CD8-positive, alpha-beta memory T cell (primary cell): Measurements from ENCODE around the gene GSTA3. TPM values are rescaled to one million over a fixed set of nuclear protein-coding genes. Genes with fewer than 3 reads are reported as not detected.
"Not testable (repeated sequence)": the region's sequence is repeated elsewhere in the genome, so short reads cannot be mapped to it uniquely, and the experiment has no call there.

Experiments
- CTCF ChIA-PET: fragments of 350-600 bp; sonication (Branson Sonifier 250); formaldehyde crosslinking; loops from one replicate; lab custom pipeline; 2021; ENCODE audit warnings: antibody characterized with exemption; lab: Charles Lee
- POLR2A ChIA-PET: fragments of 350-600 bp; sonication (Branson Sonifier 250); formaldehyde crosslinking; loops from one replicate; lab custom pipeline; 2021; ENCODE audit warnings: antibody characterized with exemption; lab: Charles Lee
- DNase-seq, 5 donors: peaks; one replicate each; pipeline versions ENCODE4 v3.0.0 to v3.0.0-alpha.2; 2020 to 2022; ENCODE audit warnings: mixed read lengths in 1 of 5
- H3K27ac ChIP-seq: one replicate; pipeline ENCODE4 v1.7.0; 2013; ENCODE audit warnings: low read depth, mild to moderate bottlenecking, low read length, moderate library complexity
- H3K27me3 ChIP-seq: 2 replicates; pipeline ENCODE4 v1.7.0; 2013; ENCODE audit warnings: low read length, mild to moderate bottlenecking; ENCODE audit not compliant: insufficient read depth, poor library complexity, severe bottlenecking
- H3K36me3 ChIP-seq: 2 replicates; pipeline ENCODE4 v1.7.0; 2013; ENCODE audit warnings: mild to moderate bottlenecking, low read length, moderate library complexity; ENCODE audit not compliant: insufficient read depth
- H3K4me1 ChIP-seq: 2 replicates; pipeline ENCODE4 v1.7.0; 2013; ENCODE audit warnings: mild to moderate bottlenecking, low read length, moderate library complexity; ENCODE audit not compliant: insufficient read depth
- H3K4me3 ChIP-seq: 2 replicates; pipeline ENCODE4 v1.7.0; 2013; ENCODE audit warnings: mild to moderate bottlenecking, low read length
- H3K9me3 ChIP-seq: 2 replicates; pipeline ENCODE4 v1.7.0; 2013; ENCODE audit warnings: mild to moderate bottlenecking, low read length
- H3K27ac Mint-ChIP-seq, 8 donors: one replicate each; pipeline ENCODE4 v1.8.0; 2020 to 2021; ENCODE audit warnings: mixed read lengths in 8 of 8, mild to moderate bottlenecking in 6 of 8, inconsistent platforms in 3 of 8, moderate library complexity in 3 of 8
- H3K27me3 Mint-ChIP-seq, 2 donors: one replicate each; pipeline ENCODE4 v1.8.0; 2020 to 2021; ENCODE audit warnings: mixed read lengths in 2 of 2, mild to moderate bottlenecking in 1 of 2, moderate library complexity in 1 of 2
- H3K36me3 Mint-ChIP-seq, 3 donors: one replicate each; pipeline ENCODE4 v1.8.0; 2020 to 2021; ENCODE audit warnings: mixed read lengths in 3 of 3, inconsistent platforms in 1 of 3, mild to moderate bottlenecking in 1 of 3
- H3K4me1 Mint-ChIP-seq, 3 donors: one replicate each; pipeline ENCODE4 v1.8.0; 2020 to 2021; ENCODE audit warnings: mixed read lengths in 3 of 3, inconsistent platforms in 1 of 3, mild to moderate bottlenecking in 1 of 3
- H3K4me3 Mint-ChIP-seq, 7 donors: one replicate each; pipeline ENCODE4 v1.8.0; 2020 to 2021; ENCODE audit warnings: mixed read lengths in 7 of 7, mild to moderate bottlenecking in 6 of 7, moderate library complexity in 4 of 7, inconsistent platforms in 2 of 7
- H3K9me3 Mint-ChIP-seq, 5 donors: one replicate each; pipeline ENCODE4 v1.8.0; 2020 to 2022; ENCODE audit warnings: mixed read lengths in 5 of 5, mild to moderate bottlenecking in 3 of 5, moderate library complexity in 2 of 5, inconsistent platforms in 1 of 5
- polyA plus RNA-seq: library from polyadenylated mRNA; unstranded; fragments of 300-500 nt; fragmentation: Illumina TruSeq; gene quantifications from one replicate; pipeline ENCODE4 v1.2.3, GENCODE V29; 2021
- total RNA-seq, 2 experiments: library from RNA; stranded (reverse); gene quantifications; one replicate each; pipeline ENCODE4 v1.2.3, GENCODE V29; 2021

Gene GSTA3
- total and polyA plus RNA-seq, 3 experiments from 2014 or later: not detected

DNA sequence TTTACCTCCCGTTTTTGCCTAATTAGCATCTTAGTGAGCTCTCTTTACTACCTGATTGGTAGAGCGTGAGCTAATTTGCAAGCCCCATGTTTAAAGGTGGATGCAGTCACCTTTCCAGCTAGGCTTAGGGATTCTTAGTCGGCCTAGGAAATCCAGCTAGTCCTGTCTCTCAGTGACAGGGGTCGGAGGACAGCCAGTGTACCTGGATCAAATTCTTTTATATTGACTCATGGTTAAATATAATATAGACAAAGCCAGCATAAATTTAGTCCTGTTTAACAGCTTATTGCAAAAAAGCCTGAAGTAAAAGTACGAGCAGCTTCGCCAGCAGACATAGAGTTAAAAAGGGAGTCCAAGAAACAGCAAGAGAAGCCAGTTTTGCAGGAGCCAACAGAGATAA lies 12.2 kb upstream of the GSTA3 start:
- H3K36me3 Mint-ChIP-seq: no peaks in the 10 kb centered on the region
- H3K27ac ChIP-seq: no peak overlapping the region
- ChIA-PET POLR2A (no interaction called here), CTCF (no interaction called here)
- no peak overlapping the region for H3K4me3 ChIP-seq
- H3K27me3 ChIP-seq: no peaks in the 10 kb centered on the region
- no peaks in the 10 kb centered on the region for H3K4me1 Mint-ChIP-seq
- H3K9me3 Mint-ChIP-seq: no peaks in the 10 kb centered on the region
- DNase-seq: no peak
- H3K27ac Mint-ChIP-seq: no peak overlapping the region
- H3K36me3 ChIP-seq: no peaks in the 10 kb centered on the region
- H3K9me3 ChIP-seq: no peaks in the 10 kb centered on the region
- H3K4me3 Mint-ChIP-seq: no peak overlapping the region
- peaks cover 15 to 27% of the 10 kb centered on the region in 2 donors for H3K27me3 Mint-ChIP-seq
- H3K4me1 ChIP-seq: no peaks in the 10 kb centered on the region

GRCh38 chr6:52919511-52919910 lies 10.0 kb upstream of the GSTA3 start:
- H3K36me3 ChIP-seq, CTCF ChIA-PET, H3K9me3 ChIP-seq, H3K9me3 Mint-ChIP-seq, POLR2A ChIA-PET, H3K27ac Mint-ChIP-seq, H3K4me3 ChIP-seq, H3K4me1 Mint-ChIP-seq, H3K4me3 Mint-ChIP-seq, H3K27ac ChIP-seq, DNase-seq, H3K27me3 ChIP-seq, H3K4me1 ChIP-seq, H3K36me3 Mint-ChIP-seq: not testable (repeated sequence)
- peaks cover 10 to 20% of the 10 kb centered on the region in 2 donors for H3K27me3 Mint-ChIP-seq

GRCh38 chr6:52918771-52919170 lies 9.3 kb upstream of the GSTA3 start:
- DNase-seq, CTCF ChIA-PET, H3K4me3 Mint-ChIP-seq, H3K9me3 Mint-ChIP-seq, H3K36me3 ChIP-seq, H3K27me3 ChIP-seq, H3K4me3 ChIP-seq, H3K4me1 Mint-ChIP-seq, H3K27ac ChIP-seq, H3K4me1 ChIP-seq, H3K9me3 ChIP-seq, H3K36me3 Mint-ChIP-seq, POLR2A ChIA-PET: not testable (repeated sequence)
- H3K27ac Mint-ChIP-seq: peak overlapping the region in 1 of 8 donors; percentile 35
- H3K27me3 Mint-ChIP-seq: peaks cover 9 to 13% of the 10 kb centered on the region in 2 donors

DNA sequence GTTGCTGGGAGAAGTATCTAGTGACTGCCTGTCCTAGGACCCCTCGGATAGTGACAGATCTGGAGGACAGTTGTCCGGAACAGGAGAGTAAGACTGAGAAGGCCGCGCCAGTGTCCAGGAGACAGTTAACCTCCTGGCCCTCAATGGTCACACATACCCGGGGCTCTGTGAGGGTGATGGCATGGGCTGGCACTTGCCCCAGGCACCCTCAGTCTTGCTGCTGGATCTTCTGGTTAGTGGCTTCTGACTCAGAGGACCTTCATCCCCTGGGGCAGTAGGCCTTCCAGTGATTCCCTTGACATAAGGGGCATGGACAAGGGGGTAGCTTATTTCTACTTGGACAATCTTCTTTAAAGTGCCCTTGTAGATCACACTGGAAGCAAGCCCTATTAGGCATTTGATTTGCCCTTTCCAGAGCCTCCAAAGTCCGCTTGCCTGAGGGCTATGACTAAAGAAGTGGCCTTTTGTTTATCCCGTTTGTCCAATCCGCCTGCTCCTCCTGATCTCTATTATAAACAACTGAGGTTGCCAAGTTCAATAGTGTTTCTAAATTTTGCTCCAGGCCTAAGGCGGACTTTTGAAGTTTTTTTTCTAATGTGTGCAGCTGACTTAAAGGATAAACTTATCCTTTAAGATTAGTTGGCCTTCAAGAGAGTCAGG lies 8.7 kb upstream of the GSTA3 start:
- CTCF ChIA-PET, H3K36me3 Mint-ChIP-seq: not testable (repeated sequence)

DNA sequence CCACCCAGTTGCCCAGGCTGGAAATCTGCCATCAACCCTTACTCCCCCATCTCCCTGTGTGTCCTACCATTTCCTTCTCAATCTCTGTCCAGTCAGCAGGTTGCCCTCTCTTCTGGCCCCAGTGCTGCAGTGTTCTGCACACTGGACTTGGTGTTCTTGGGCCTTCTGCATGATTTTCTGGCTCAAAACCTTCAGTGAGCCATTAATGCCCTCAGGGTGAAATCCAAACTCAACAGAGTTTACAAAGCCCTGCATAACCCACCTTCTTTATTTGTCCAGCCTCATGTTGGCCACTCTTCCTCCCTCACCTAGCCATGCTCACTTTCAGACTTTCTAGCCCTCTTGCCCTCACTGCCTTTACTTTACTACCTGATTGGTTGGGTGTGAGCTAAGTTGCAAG lies 5.0 kb upstream of the GSTA3 start:
- POLR2A ChIA-PET: no interaction called here
- no peaks in the 10 kb centered on the region for H3K9me3 ChIP-seq
- no peak overlapping the region for H3K4me3 ChIP-seq
- H3K27ac Mint-ChIP-seq: no peak overlapping the region
- no peaks in the 10 kb centered on the region for H3K36me3 ChIP-seq
- CTCF ChIA-PET: no interaction called here
- H3K27ac ChIP-seq: no peak overlapping the region
- H3K4me1 Mint-ChIP-seq: no peaks in the 10 kb centered on the region
- peaks cover 0 to 4% (median 0%) of the 10 kb centered on the region in 5 donors for H3K9me3 Mint-ChIP-seq
- DNase-seq: no peak
- H3K4me3 Mint-ChIP-seq: no peak overlapping the region
- H3K4me1 ChIP-seq: no peaks in the 10 kb centered on the region
- peaks cover 0 to 5% (median 0%) of the 10 kb centered on the region in 3 donors for H3K36me3 Mint-ChIP-seq
- peaks cover 0 to 5% of the 10 kb centered on the region in 2 donors for H3K27me3 Mint-ChIP-seq
- no peaks in the 10 kb centered on the region for H3K27me3 ChIP-seq

More for the DNA sequence above, 8.7 kb upstream of the GSTA3 start:
- H3K4me1 Mint-ChIP-seq, POLR2A ChIA-PET, H3K4me3 Mint-ChIP-seq, H3K4me3 ChIP-seq, DNase-seq, H3K36me3 ChIP-seq, H3K27me3 ChIP-seq, H3K4me1 ChIP-seq, H3K9me3 ChIP-seq, H3K9me3 Mint-ChIP-seq, H3K27ac ChIP-seq, H3K27ac Mint-ChIP-seq: not testable (repeated sequence)
- peaks cover 13% of the 10 kb centered on the region in 2 donors for H3K27me3 Mint-ChIP-seq

DNA sequence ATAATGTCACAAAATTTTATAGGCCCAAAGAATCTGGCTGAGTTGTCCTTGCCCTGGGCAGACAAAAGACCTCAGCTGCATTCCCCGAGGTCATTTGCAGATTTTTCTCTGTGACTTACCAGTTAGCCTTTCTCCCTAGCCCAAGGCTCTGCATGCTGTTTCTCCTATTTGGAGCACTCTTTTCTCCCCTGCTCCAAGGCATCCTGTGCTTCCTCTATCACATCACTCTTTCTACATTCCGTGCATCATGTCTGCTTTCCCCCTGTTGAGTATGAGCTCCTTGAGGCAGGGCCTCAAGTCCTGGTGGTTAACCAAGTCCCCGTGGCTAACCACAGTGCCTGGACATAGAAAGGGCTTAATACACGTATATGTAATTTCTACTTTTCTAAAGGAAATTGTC lies 593 bp upstream of the GSTA3 start:
- H3K36me3 Mint-ChIP-seq: peaks cover 0 to 5% (median 0%) of the 10 kb centered on the region in 3 donors
- H3K27me3 Mint-ChIP-seq: peaks cover 5 to 7% of the 10 kb centered on the region in 2 donors
- ChIA-PET POLR2A (no interaction called here), CTCF (no interaction called here)
- H3K4me3 Mint-ChIP-seq: no peak overlapping the region
- no peak overlapping the region for H3K27ac ChIP-seq
- no peaks in the 10 kb centered on the region for H3K27me3 ChIP-seq
- no peaks in the 10 kb centered on the region for H3K36me3 ChIP-seq
- no peak overlapping the region for H3K4me3 ChIP-seq
- no peak for DNase-seq
- peaks cover 0 to 4% (median 4%) of the 10 kb centered on the region in 5 donors for H3K9me3 Mint-ChIP-seq
- no peaks in the 10 kb centered on the region for H3K4me1 Mint-ChIP-seq
- no peaks in the 10 kb centered on the region for H3K4me1 ChIP-seq
- H3K27ac Mint-ChIP-seq: no peak overlapping the region
- H3K9me3 ChIP-seq: no peaks in the 10 kb centered on the region

DNA sequence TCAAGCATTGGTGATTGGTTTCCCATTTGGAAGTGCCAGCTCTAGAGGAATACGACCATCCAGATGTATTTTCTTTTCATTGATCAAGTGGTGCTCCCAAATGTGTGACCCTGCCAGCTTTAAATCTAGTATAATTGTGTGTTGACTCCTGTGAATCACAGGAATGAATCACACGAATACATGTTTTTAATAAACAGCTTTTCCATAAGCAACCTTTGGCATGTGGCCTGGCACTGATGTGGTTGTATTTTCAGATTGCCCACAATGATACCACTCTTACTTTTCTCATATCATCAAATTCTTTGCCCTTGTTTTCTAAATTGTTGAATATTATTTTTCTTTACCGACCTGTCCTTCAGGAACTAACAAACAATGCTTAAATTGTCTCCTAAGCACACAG lies 367 bp downstream of the GSTA3 start:
- CTCF ChIA-PET: no interaction called here
- DNase-seq: no peak
- H3K4me3 Mint-ChIP-seq: no peak overlapping the region
- no peaks in the 10 kb centered on the region for H3K4me1 Mint-ChIP-seq
- H3K27me3 Mint-ChIP-seq: peaks cover 5 to 7% of the 10 kb centered on the region in 2 donors
- Histone ChIP-seq H3K27ac (no peak overlapping the region), H3K4me1 (no peaks in the 10 kb centered on the region), H3K36me3 (no peaks in the 10 kb centered on the region), H3K4me3 (no peak overlapping the region), H3K27me3 (no peaks in the 10 kb centered on the region), H3K9me3 (no peaks in the 10 kb centered on the region)
- POLR2A ChIA-PET: no interaction called here
- peaks cover 0 to 5% (median 0%) of the 10 kb centered on the region in 3 donors for H3K36me3 Mint-ChIP-seq
- no peak overlapping the region for H3K27ac Mint-ChIP-seq
- peaks cover 0 to 4% (median 0%) of the 10 kb centered on the region in 5 donors for H3K9me3 Mint-ChIP-seq

- H3K4me1 Mint-ChIP-seq: no peaks in the 10 kb centered on the region
Observed at GRCh38 chr6:52908526-52908925, 972 bp downstream of the GSTA3 start.

More at GRCh38 chr6:52908526-52908925, 972 bp downstream of the GSTA3 start:
- H3K9me3 Mint-ChIP-seq: peaks cover 0 to 4% (median 0%) of the 10 kb centered on the region in 5 donors
- Histone ChIP-seq H3K27ac (no peak overlapping the region), H3K27me3 (no peaks in the 10 kb centered on the region), H3K4me3 (no peak overlapping the region), H3K4me1 (no peaks in the 10 kb centered on the region), H3K9me3 (no peaks in the 10 kb centered on the region), H3K36me3 (no peaks in the 10 kb centered on the region)
- DNase-seq: no peak
- ChIA-PET POLR2A (no interaction called here), CTCF (no interaction called here)
- peaks cover 0 to under 1% (median 0%) of the 10 kb centered on the region in 3 donors for H3K36me3 Mint-ChIP-seq
- peaks cover 2 to 7% of the 10 kb centered on the region in 2 donors for H3K27me3 Mint-ChIP-seq
- no peak overlapping the region for H3K27ac Mint-ChIP-seq
- no peak overlapping the region for H3K4me3 Mint-ChIP-seq
